ENCODE measurements around the gene DLG2.

DNA sequence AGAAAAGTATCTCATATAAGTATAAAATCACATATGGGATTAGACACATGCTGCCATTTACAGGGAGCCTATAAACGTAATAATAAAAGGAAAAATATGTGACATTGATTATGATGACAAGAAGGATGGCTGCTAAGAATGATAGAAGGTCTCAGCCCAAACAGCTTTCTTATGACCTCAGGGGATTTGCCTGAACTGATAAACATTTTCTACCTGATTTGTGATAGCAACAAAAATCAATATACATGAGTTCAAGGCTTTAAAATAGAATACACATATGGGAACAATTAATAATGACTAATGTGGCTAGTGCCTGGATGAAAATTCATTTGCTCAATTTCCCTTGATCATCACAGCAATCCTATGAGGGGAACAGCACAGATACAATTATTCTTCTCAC is 1704.2 kb downstream of the DLG2 start:
- no peak for TF ChIP-seq CTCF (IDR thresholded peaks at IDR 0.05 in 4 of 5, conservative IDR thresholded peaks at IDR 0.05 in 1 of 5)
- no peak for TF ChIP-seq POLR2A (IDR thresholded peaks at IDR 0.05)
